A673 (cell line): ENCODE results near the gene KRTAP4-3.

Source experiments
- EZH2 ChIP-seq: fragments of 200-600 bp; sonication (generic); IDR thresholded peaks from 2 replicates; pipeline ENCODE4 v1.6.1; 2017; ENCODE audit warnings: borderline replicate concordance, low read depth, mild to moderate bottlenecking, mixed read lengths, antibody characterized with exemption, low read length; ENCODE audit not compliant: poor library complexity, severe bottlenecking
- TF ChIP-seq, protein P1 (sequence below): fragments of 300-800, 200-600 bp; sonication (generic); conservative IDR thresholded peaks from 2 replicates; pipeline ENCODE4 v1.5.1; 2017; ENCODE audit warnings: low read depth, mild to moderate bottlenecking, antibody characterized with exemption, low read length, moderate library complexity, mixed read lengths

DNA sequence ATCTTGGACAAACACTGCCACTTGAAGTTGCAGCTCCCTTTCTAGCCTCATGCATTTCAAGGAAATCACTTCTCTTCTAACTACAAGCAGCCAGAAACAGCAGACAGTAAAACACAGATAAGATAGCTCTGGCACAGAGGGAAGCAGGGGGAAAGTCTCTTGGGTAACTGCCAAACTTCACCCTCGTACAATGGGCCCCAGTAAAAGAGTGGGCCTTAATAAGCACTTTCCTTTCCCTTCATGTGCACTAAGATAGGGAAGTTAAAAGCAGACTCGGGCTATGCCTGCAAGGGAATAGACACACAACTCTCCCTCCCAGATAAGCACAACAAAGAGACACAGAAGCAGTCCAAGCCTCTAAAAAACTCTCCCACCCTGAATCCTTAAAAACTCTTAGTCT, 14.2 kb downstream of the KRTAP4-3 start:
- TF ChIP-seq, protein P1, sequence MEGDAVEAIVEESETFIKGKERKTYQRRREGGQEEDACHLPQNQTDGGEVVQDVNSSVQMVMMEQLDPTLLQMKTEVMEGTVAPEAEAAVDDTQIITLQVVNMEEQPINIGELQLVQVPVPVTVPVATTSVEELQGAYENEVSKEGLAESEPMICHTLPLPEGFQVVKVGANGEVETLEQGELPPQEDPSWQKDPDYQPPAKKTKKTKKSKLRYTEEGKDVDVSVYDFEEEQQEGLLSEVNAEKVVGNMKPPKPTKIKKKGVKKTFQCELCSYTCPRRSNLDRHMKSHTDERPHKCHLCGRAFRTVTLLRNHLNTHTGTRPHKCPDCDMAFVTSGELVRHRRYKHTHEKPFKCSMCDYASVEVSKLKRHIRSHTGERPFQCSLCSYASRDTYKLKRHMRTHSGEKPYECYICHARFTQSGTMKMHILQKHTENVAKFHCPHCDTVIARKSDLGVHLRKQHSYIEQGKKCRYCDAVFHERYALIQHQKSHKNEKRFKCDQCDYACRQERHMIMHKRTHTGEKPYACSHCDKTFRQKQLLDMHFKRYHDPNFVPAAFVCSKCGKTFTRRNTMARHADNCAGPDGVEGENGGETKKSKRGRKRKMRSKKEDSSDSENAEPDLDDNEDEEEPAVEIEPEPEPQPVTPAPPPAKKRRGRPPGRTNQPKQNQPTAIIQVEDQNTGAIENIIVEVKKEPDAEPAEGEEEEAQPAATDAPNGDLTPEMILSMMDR, result no peak
- TF ChIP-seq EZH2, result no peak
